ENCODE data around the gene SH3YL1.
"Not testable (repeated sequence)": the region's sequence is repeated elsewhere in the genome, so short reads cannot be mapped to it uniquely, and the experiment has no call there.

The SH3YL1 gene

GRCh38 chr2:175880-176820 is 87.7 kb downstream of the SH3YL1 start:
- Histone ChIP-seq H3K27me3 (no peaks in the 10 kb centered on the region), H3K4me1 (no peaks in the 10 kb centered on the region), H3K36me3 (no peaks in the 10 kb centered on the region), H3K4me3 (ENCODE audit: low read depth, low read length) (no peak overlapping the region), H3K9me3 (no peaks in the 10 kb centered on the region)
- DNase-seq: no peak
- TF ChIP-seq, protein P1, sequence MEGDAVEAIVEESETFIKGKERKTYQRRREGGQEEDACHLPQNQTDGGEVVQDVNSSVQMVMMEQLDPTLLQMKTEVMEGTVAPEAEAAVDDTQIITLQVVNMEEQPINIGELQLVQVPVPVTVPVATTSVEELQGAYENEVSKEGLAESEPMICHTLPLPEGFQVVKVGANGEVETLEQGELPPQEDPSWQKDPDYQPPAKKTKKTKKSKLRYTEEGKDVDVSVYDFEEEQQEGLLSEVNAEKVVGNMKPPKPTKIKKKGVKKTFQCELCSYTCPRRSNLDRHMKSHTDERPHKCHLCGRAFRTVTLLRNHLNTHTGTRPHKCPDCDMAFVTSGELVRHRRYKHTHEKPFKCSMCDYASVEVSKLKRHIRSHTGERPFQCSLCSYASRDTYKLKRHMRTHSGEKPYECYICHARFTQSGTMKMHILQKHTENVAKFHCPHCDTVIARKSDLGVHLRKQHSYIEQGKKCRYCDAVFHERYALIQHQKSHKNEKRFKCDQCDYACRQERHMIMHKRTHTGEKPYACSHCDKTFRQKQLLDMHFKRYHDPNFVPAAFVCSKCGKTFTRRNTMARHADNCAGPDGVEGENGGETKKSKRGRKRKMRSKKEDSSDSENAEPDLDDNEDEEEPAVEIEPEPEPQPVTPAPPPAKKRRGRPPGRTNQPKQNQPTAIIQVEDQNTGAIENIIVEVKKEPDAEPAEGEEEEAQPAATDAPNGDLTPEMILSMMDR (IDR thresholded peaks at IDR 0.05; ENCODE audit: low read depth, low read length): no peak

DNA sequence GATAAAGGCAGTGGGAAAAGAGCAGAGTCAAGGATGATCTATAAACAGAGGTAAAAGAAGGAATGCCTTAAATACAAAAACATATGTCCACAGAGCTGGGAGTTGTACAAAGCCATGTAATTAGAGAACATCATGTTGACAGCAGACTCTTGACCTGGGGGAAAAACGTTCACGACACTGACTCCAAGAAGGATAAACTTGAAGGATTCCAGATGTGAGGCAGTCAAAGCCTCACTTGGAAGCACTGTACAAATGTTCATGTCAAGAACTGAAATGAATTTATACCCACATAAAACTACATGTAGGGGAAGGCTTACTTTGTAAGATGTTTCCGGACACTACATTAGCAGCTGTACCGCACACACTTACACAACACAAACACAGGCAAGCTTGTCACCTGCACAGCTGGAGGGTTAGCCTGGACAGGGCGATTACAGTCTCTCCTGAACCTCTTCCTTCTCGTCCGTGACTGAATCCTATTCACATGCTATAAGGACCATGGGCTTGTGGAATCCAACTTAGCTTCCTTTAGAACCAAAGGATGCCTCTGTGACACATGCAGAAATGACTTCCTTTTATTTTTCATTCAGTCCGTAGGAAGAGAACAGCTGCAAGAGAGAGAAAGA is 88.6 kb downstream of the SH3YL1 start:
- H3K4me3 ChIP-seq (ENCODE audit: low read depth, low read length): no peak overlapping the region
- no peaks in the 10 kb centered on the region for H3K27me3 ChIP-seq
- no peaks in the 10 kb centered on the region for H3K9me3 ChIP-seq

GRCh38 chr2:172120-172519 is 91.7 kb downstream of the SH3YL1 start:
- not testable (repeated sequence) for H3K27me3 ChIP-seq; H3K9me3 ChIP-seq; H3K4me1 ChIP-seq; H3K4me3 ChIP-seq (ENCODE audit: low read depth, low read length); H3K36me3 ChIP-seq
- TF ChIP-seq, protein P1 (IDR thresholded peaks at IDR 0.05; ENCODE audit: low read depth, low read length): peak; percentile 21; the same call in 1 of the 2 replicates
- DNase-seq: peak; percentile 11

More for the DNA sequence above, 88.6 kb downstream of the SH3YL1 start:
- TF ChIP-seq, protein P1 (IDR thresholded peaks at IDR 0.05; ENCODE audit: low read depth, low read length): no peak
- Histone ChIP-seq H3K36me3 (no peaks in the 10 kb centered on the region), H3K4me1 (no peaks in the 10 kb centered on the region)
- DNase-seq: no peak

DNA sequence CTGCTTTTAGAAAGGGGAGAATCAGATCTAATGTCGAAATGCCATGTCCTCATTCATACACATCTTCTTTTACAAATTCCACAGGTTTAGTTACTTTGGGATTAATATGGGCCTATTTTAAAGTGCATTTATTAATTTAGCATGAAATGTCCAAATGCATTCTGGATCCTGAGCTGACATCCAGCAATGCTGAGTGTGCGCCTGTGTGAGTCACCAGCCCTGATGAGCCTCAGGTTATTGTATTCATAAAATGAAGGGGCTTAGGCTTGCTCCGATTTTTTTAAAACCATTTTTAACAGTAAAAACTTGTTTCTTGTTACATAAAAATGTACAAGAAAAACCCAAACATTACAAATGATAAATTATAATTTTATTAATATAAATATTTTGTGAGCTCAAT is 94.1 kb downstream of the SH3YL1 start:
- H3K9me3 ChIP-seq: no peaks in the 10 kb centered on the region
- no peaks in the 10 kb centered on the region for H3K27me3 ChIP-seq
- TF ChIP-seq, protein P1 (IDR thresholded peaks at IDR 0.05; ENCODE audit: low read depth, low read length): no peak
- no peak for DNase-seq
- H3K4me1 ChIP-seq: no peaks in the 10 kb centered on the region
- no peaks in the 10 kb centered on the region for H3K36me3 ChIP-seq
- no peak overlapping the region for H3K4me3 ChIP-seq (ENCODE audit: low read depth, low read length)
